ENCODE results near the gene VPS52. TPM values are rescaled to one million over a fixed set of nuclear protein-coding genes. Genes with fewer than 3 reads are reported as not detected.

Gene VPS52
- total and polyA plus RNA-seq, 9 of the 15 experiments (the other 6 are each of a cell fraction or from before 2014, with no cell fraction given), result 24.4 to 103 (median 40.2) TPM

DNA sequence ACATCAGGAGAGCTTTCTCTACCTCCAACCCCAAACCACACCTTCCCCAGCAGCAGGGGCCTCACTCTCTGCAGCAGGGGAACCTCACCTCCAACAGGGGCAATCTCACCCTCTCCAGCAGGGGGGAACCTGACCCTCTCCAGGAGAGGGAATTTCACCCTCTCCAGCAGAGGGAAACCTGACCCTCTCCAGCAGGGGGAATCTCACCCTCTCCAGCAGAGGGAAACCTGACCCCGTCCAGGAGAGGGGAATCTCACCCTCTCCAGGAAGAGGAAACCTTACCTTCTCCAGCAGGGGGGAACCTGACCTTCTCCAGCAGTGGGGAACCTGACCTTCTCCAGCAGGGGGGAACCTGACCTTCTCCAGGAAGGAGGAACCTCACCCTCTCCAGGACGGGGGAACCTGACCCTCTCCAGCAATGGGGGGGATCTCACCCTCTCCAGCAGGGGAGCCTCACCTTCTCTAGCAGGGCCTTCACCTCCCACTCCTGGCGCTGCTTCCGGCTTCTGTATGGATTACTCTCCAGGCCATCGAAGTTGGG, 8.4 kb upstream of the VPS52 start (continued):
- TF ChIP-seq, protein P1, sequence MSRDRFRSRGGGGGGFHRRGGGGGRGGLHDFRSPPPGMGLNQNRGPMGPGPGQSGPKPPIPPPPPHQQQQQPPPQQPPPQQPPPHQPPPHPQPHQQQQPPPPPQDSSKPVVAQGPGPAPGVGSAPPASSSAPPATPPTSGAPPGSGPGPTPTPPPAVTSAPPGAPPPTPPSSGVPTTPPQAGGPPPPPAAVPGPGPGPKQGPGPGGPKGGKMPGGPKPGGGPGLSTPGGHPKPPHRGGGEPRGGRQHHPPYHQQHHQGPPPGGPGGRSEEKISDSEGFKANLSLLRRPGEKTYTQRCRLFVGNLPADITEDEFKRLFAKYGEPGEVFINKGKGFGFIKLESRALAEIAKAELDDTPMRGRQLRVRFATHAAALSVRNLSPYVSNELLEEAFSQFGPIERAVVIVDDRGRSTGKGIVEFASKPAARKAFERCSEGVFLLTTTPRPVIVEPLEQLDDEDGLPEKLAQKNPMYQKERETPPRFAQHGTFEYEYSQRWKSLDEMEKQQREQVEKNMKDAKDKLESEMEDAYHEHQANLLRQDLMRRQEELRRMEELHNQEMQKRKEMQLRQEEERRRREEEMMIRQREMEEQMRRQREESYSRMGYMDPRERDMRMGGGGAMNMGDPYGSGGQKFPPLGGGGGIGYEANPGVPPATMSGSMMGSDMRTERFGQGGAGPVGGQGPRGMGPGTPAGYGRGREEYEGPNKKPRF (IDR thresholded peaks at IDR 0.05; ENCODE audit: low read depth, low read length), result no peak
- no peak for TF ChIP-seq ZNF717 (CRISPR knock-in tag; IDR thresholded peaks at IDR 0.05)
- no peak for TF ChIP-seq ZNF699 (CRISPR knock-in tag; IDR thresholded peaks at IDR 0.05; ENCODE audit: insufficient replicate concordance)
- TF ChIP-seq RUNX1 (IDR thresholded peaks at IDR 0.05; ENCODE audit: low read depth), result no peak
- TF ChIP-seq SMARCC2 (IDR thresholded peaks at IDR 0.05; ENCODE audit: low read depth), result no peak
- TF ChIP-seq NR4A1 (CRISPR knock-in tag; IDR thresholded peaks at IDR 0.05), result no peak
- no peak for TF ChIP-seq NR4A1 (tag; IDR thresholded peaks at IDR 0.05)
- TF ChIP-seq, protein P2, sequence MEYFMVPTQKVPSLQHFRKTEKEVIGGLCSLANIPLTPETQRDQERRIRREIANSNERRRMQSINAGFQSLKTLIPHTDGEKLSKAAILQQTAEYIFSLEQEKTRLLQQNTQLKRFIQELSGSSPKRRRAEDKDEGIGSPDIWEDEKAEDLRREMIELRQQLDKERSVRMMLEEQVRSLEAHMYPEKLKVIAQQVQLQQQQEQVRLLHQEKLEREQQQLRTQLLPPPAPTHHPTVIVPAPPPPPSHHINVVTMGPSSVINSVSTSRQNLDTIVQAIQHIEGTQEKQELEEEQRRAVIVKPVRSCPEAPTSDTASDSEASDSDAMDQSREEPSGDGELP (CRISPR knock-in tag; IDR thresholded peaks at IDR 0.05; ENCODE audit: borderline replicate concordance), result peak; percentile 82
- no peak for TF ChIP-seq ZBTB26 (CRISPR knock-in tag; IDR thresholded peaks at IDR 0.05)
- TF ChIP-seq WHSC1 (IDR thresholded peaks at IDR 0.05; ENCODE audit: low read length), result no peak
- TF ChIP-seq, protein P3, sequence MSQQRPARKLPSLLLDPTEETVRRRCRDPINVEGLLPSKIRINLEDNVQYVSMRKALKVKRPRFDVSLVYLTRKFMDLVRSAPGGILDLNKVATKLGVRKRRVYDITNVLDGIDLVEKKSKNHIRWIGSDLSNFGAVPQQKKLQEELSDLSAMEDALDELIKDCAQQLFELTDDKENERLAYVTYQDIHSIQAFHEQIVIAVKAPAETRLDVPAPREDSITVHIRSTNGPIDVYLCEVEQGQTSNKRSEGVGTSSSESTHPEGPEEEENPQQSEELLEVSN (IDR thresholded peaks at IDR 0.05; ENCODE audit: borderline replicate concordance in 1 of 2, extremely low read depth in 1 of 2, insufficient read depth in 1 of 2, insufficient read length in 1 of 2, low read depth in 1 of 2, low read length in 1 of 2, poor library complexity in 1 of 2, severe bottlenecking in 1 of 2), result no peak
- TF ChIP-seq RAD21 (CRISPR knock-in tag; conservative IDR thresholded peaks at IDR 0.05 in 1 of 2, IDR thresholded peaks at IDR 0.05 in 1 of 2), result peak; percentile 64 to 96
- peak; percentile 78 for TF ChIP-seq JUND (IDR thresholded peaks at IDR 0.05; ENCODE audit: borderline replicate concordance, low read depth, low read length)
- no peak; the same call in 2 of the 3 replicates for TF ChIP-seq JUND (tag; IDR thresholded peaks at IDR 0.05; ENCODE audit: borderline replicate concordance, low read depth, low read length)
- peak; percentile 79 for TF ChIP-seq SP1 (CRISPR knock-in tag; IDR thresholded peaks at IDR 0.05)
- no peak for TF ChIP-seq MBD2 (IDR thresholded peaks at IDR 0.05; ENCODE audit: borderline replicate concordance, low read depth)
- no peak for TF ChIP-seq ETV6 (IDR thresholded peaks at IDR 0.05; ENCODE audit: borderline replicate concordance in 1 of 2, low read depth in 2 of 2, low read length in 1 of 2)
- TF ChIP-seq ETV6 (CRISPR knock-in tag; IDR thresholded peaks at IDR 0.05; ENCODE audit: borderline replicate concordance), result no peak
- no peak for TF ChIP-seq SRSF9 (IDR thresholded peaks at IDR 0.05; ENCODE audit: borderline replicate concordance, low read depth, low read length)
- TF ChIP-seq ZNF584 (CRISPR knock-in tag; IDR thresholded peaks at IDR 0.05; ENCODE audit: low read depth), result no peak
